SU-DHL-6 (cell line): ENCODE measurements around the gene CD6.

Experiments used
- EZH2phosphoT487 ChIP-seq: fragments of 200-600 bp; sonication (generic), shearing (Covaris generic); conservative IDR thresholded peaks from 2 replicates; pipeline ENCODE4 v1.6.1; 2018; ENCODE audit warnings: mild to moderate bottlenecking, antibody characterized with exemption, low read length, moderate library complexity, mixed read lengths
- TF ChIP-seq, protein P1 (sequence below): fragments of 200-600 bp; sonication (generic); IDR thresholded peaks from one replicate; pipeline ENCODE4 v1.5.1; 2017; ENCODE audit warnings: antibody characterized with exemption, mild to moderate bottlenecking, low read length, moderate library complexity; ENCODE audit not compliant: insufficient read depth, poor library complexity, severe bottlenecking

DNA sequence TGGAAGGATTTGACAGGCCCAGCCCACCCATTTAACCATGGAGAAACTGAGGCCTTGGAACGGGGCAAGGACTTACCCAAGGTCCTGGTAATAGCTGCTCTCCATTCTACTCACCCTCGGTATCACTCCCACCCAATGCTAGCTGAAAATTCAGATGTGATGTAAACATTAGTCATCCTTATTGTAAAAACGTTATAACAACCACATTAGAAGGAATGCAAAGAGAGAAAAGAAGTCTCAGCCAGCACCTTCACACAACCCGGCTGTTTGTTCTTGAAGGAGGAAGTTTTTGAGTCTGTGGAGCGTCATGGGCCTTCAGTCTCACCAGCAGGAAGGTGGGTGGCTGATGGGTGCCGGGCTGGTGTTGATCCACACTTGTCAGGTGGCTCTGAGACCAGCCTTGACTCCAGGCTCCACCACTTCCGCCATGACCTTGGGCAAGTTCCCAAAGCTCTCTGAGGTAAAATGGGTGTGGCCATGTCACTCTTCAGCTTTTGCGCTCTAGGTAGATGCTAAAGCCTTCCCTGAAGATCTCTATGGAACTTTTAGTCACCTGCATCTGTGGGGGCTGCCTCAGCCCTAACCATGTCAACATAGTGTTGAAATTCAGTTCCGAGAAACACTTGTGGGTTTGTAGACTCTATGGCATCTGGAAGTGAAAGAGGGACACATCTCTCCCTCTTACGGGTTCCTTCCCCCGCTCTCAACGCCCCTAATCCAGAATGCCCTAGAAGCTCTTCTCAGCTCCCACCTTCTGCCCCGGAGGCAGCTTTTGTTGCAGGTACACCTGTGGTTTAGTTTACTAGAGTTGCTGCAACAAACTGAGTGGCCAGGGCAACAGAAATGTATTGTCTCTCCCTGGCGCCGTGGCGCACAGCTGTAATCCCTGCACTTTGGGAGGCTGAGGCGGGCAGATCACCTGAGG, 14.8 kb downstream of the CD6 start:
- TF ChIP-seq, protein P1, sequence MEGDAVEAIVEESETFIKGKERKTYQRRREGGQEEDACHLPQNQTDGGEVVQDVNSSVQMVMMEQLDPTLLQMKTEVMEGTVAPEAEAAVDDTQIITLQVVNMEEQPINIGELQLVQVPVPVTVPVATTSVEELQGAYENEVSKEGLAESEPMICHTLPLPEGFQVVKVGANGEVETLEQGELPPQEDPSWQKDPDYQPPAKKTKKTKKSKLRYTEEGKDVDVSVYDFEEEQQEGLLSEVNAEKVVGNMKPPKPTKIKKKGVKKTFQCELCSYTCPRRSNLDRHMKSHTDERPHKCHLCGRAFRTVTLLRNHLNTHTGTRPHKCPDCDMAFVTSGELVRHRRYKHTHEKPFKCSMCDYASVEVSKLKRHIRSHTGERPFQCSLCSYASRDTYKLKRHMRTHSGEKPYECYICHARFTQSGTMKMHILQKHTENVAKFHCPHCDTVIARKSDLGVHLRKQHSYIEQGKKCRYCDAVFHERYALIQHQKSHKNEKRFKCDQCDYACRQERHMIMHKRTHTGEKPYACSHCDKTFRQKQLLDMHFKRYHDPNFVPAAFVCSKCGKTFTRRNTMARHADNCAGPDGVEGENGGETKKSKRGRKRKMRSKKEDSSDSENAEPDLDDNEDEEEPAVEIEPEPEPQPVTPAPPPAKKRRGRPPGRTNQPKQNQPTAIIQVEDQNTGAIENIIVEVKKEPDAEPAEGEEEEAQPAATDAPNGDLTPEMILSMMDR: no peak
- TF ChIP-seq EZH2phosphoT487: no peak
